Lung (tissue), 12 donors: ENCODE measurements around the gene SIK3. TPM values are rescaled to one million over a fixed set of nuclear protein-coding genes. Genes with fewer than 3 reads are reported as not detected.

ENCODE experiments used
- ATAC-seq: fragments of 200-7000 bp; cut with Tn5 transposase; one replicate; pipeline ENCODE4 v1.9.1; 2020; ENCODE audit warnings: moderate number of reproducible peaks; ENCODE audit not compliant: insufficient read depth, low FRiP score
- DNase-seq, 3 donors: peaks; one replicate each; pipeline ENCODE4 v3.0.0-alpha.2; 2013 to 2017
- H3K27ac ChIP-seq, 2 donors: one replicate each; pipeline ENCODE4 v1.5.1; 2013; ENCODE audit warnings: mild to moderate bottlenecking in 2 of 2, moderate library complexity in 2 of 2, control low read depth in 1 of 2, inconsistent platforms in 1 of 2, low read depth in 1 of 2, low read length in 1 of 2
- H3K27me3 ChIP-seq, 3 donors: one replicate each; pipeline ENCODE4 v1.5.1; 2013; ENCODE audit warnings: low read length in 2 of 3; ENCODE audit not compliant: control insufficient read depth in 3 of 3, insufficient read depth in 3 of 3
- H3K36me3 ChIP-seq, 4 donors: one replicate each; pipeline ENCODE4 v1.5.1; 2013; ENCODE audit warnings: low read length in 4 of 4, mild to moderate bottlenecking in 1 of 4, moderate library complexity in 1 of 4; ENCODE audit not compliant: control insufficient read depth in 4 of 4, insufficient read depth in 4 of 4
- H3K4me1 ChIP-seq, 5 donors: one replicate each; pipeline ENCODE4 v1.5.1; 2013; ENCODE audit warnings: low read length in 5 of 5, mild to moderate bottlenecking in 2 of 5, moderate library complexity in 1 of 5; ENCODE audit not compliant: control insufficient read depth in 5 of 5, insufficient read depth in 5 of 5
- H3K4me3 ChIP-seq: one replicate; pipeline ENCODE4 v1.5.1; 2013; ENCODE audit warnings: mild to moderate bottlenecking, control low read depth, moderate library complexity
- H3K9ac ChIP-seq, 2 donors: one replicate each; pipeline ENCODE4 v1.5.1; 2013; ENCODE audit warnings: low read length in 2 of 2, control low read depth in 1 of 2; ENCODE audit not compliant: insufficient read depth in 1 of 2
- H3K9me3 ChIP-seq, 4 donors: one replicate each; pipeline ENCODE4 v1.5.1; 2013; ENCODE audit warnings: low read length in 3 of 4, mild to moderate bottlenecking in 1 of 4, moderate library complexity in 1 of 4; ENCODE audit not compliant: control insufficient read depth in 4 of 4, insufficient read depth in 3 of 4
- WGBS, 2 donors: extraction: QIAGEN DNeasy Blood & Tissue Kit; methylation state at CpG; one replicate each; pipeline ENCODE4 v1.1.7; 2013; 5-methylcytosine and 5-hydroxymethylcytosine counted together
- polyA plus RNA-seq, 2 donors: library from polyadenylated mRNA; stranded (reverse); fragments of 200-250 nt; gene quantifications; one replicate each; pipeline ENCODE4 v1.2.1, GENCODE V29; 2013
- total RNA-seq, 2 donors: library from RNA; depleted of rRNA in 1 of 2; stranded (reverse); fragments of >200 nt in 1 of 2; gene quantifications; one replicate each; pipeline ENCODE4 v1.2.1, GENCODE V29; 2014 to 2021
- TF ChIP-seq, protein P1 (sequence below): IDR thresholded peaks from 2 replicates; pipeline ENCODE4 v1.5.1; 2012; ENCODE audit warnings: mild to moderate bottlenecking; ENCODE audit errors: control extremely low read depth, extremely low read depth
- donor health status: control.
- donor health status: control.
- donor health status: Bipolar disorder and iron deficiency.
- donor health status: healthy.
- donor health status: DM: yes; HTN: yes; CAD: no.

The SIK3 gene
- total and polyA plus RNA-seq, 4 donors: 9.0 to 43.4 (median 29.6) TPM

DNA sequence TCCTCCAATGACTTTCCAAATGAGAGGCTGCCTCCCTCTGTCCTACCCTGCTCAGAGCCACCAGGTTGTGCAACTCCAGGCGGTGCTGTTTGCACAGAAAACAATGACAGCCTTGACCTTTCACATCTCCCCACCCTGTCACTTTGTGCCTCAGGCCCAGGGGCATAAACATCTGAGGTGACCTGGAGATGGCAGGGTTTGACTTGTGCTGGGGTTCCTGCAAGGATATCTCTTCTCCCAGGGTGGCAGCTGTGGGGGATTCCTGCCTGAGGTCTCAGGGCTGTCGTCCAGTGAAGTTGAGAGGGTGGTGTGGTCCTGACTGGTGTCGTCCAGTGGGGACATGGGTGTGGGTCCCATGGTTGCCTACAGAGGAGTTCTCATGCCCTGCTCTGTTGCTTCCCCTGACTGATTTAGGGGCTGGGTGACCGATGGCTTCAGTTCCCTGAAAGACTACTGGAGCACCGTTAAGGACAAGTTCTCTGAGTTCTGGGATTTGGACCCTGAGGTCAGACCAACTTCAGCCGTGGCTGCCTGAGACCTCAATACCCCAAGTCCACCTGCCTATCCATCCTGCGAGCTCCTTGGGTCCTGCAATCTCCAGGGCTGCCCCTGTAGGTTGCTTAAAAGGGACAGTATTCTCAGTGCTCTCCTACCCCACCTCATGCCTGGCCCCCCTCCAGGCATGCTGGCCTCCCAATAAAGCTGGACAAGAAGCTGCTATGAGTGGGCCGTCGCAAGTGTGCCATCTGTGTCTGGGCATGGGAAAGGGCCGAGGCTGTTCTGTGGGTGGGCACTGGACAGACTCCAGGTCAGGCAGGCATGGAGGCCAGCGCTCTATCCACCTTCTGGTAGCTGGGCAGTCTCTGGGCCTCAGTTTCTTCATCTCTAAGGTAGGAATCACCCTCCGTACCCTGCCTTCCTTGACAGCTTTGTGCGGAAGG, 265.6 kb downstream of the SIK3 start:
- 80 to 81% methylated on average over 13 of the region's 13 CpGs for WGBS, 2 donors
- H3K9ac ChIP-seq: no peak overlapping the region

DNA sequence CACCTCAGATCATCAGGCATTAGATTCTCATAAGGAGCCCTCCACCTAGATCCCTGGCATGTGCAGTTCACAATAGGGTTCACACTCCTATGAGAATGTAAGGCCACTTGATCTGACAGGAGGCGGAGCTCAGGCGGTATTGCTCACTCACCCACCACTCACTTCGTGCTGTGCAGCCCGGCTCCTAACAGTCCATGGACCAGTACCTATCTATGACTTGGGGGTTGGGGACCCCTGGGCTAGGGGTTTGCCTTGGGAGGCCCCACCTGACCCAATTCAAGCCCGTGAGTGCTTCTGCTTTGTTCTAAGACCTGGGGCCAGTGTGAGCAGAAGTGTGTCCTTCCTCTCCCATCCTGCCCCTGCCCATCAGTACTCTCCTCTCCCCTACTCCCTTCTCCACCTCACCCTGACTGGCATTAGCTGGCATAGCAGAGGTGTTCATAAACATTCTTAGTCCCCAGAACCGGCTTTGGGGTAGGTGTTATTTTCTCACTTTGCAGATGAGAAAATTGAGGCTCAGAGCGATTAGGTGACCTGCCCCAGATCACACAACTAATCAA, 266.4 kb downstream of the SIK3 start:
- DNase-seq (no peak), ATAC-seq (no peak)
- no peak overlapping the region for H3K4me3 ChIP-seq
- H3K4me1 ChIP-seq: peaks cover 0 to 30% (median 18%) of the 10 kb centered on the region in 5 donors
- H3K27ac ChIP-seq: no peak overlapping the region
- 89 to 94% methylated on average over 7 of the region's 7 CpGs for WGBS, 2 donors
- H3K36me3 ChIP-seq: no peaks in the 10 kb centered on the region
- H3K27me3 ChIP-seq: no peaks in the 10 kb centered on the region
- TF ChIP-seq, protein P1, sequence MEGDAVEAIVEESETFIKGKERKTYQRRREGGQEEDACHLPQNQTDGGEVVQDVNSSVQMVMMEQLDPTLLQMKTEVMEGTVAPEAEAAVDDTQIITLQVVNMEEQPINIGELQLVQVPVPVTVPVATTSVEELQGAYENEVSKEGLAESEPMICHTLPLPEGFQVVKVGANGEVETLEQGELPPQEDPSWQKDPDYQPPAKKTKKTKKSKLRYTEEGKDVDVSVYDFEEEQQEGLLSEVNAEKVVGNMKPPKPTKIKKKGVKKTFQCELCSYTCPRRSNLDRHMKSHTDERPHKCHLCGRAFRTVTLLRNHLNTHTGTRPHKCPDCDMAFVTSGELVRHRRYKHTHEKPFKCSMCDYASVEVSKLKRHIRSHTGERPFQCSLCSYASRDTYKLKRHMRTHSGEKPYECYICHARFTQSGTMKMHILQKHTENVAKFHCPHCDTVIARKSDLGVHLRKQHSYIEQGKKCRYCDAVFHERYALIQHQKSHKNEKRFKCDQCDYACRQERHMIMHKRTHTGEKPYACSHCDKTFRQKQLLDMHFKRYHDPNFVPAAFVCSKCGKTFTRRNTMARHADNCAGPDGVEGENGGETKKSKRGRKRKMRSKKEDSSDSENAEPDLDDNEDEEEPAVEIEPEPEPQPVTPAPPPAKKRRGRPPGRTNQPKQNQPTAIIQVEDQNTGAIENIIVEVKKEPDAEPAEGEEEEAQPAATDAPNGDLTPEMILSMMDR: no peak
- no peaks in the 10 kb centered on the region for H3K9me3 ChIP-seq
- H3K9ac ChIP-seq: no peak overlapping the region

More for the DNA sequence above, 265.6 kb downstream of the SIK3 start:
- H3K4me3 ChIP-seq: no peak overlapping the region
- H3K9me3 ChIP-seq: no peaks in the 10 kb centered on the region
- no peak for DNase-seq
- TF ChIP-seq, protein P1: no peak
- H3K4me1 ChIP-seq: peaks cover 0 to 38% (median 23%) of the 10 kb centered on the region in 5 donors
- no peak for ATAC-seq
- no peaks in the 10 kb centered on the region for H3K27me3 ChIP-seq
- H3K27ac ChIP-seq: no peak overlapping the region
- no peaks in the 10 kb centered on the region for H3K36me3 ChIP-seq

DNA sequence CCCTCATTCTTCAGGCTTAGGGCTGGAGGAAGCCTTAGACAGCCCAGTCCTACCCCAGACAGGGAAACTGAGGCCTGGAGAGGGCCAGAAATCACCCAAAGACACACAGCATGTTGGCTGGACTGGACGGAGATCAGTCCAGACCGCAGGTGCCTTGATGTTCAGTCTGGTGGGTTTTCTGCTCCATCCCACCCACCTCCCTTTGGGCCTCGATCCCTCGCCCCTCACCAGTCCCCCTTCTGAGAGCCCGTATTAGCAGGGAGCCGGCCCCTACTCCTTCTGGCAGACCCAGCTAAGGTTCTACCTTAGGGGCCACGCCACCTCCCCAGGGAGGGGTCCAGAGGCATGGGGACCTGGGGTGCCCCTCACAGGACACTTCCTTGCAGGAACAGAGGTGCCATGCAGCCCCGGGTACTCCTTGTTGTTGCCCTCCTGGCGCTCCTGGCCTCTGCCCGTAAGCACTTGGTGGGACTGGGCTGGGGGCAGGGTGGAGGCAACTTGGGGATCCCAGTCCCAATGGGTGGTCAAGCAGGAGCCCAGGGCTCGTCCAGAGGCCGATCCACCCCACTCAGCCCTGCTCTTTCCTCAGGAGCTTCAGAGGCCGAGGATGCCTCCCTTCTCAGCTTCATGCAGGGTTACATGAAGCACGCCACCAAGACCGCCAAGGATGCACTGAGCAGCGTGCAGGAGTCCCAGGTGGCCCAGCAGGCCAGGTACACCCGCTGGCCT, 267.9 kb downstream of the SIK3 start:
- DNase-seq: no peak
- Histone ChIP-seq H3K27me3 (no peaks in the 10 kb centered on the region), H3K9me3 (no peaks in the 10 kb centered on the region), H3K4me3 (no peak overlapping the region), H3K27ac (no peak overlapping the region), H3K9ac (no peak overlapping the region), H3K4me1 (peaks cover 0 to 19% (median 11%) of the 10 kb centered on the region in 5 donors), H3K36me3 (no peaks in the 10 kb centered on the region)
- TF ChIP-seq, protein P1: no peak
- 96% methylated on average over 17 of the region's 17 CpGs for WGBS, 2 donors
- no peak for ATAC-seq
